GM19455 (cell line): Measurements from ENCODE around the gene MYBPC3.
"Not testable (repeated sequence)": the region's sequence is repeated elsewhere in the genome, so short reads cannot be mapped to it uniquely, and the experiment has no call there.

ENCODE experiments used
- ATAC-seq: cut with Tn5 transposase; IDR thresholded peaks from one replicate; pipeline ENCODE4 v1.9.1; 2021; ENCODE audit not compliant: unreplicated experiment

MYBPC3 gene

GRCh38 chr11:47338396-47339241, 13.9 kb downstream of the MYBPC3 start:
- no peak for ATAC-seq

GRCh38 chr11:47337229-47337924, 15.1 kb downstream of the MYBPC3 start:
- no peak for ATAC-seq

- no peak for ATAC-seq
Measured at GRCh38 chr11:47336595-47336994, 15.9 kb downstream of the MYBPC3 start.

- ATAC-seq = no peak
Measured at GRCh38 chr11:47335733-47336132, 16.8 kb downstream of the MYBPC3 start.

GRCh38 chr11:47334699-47335411, 17.6 kb downstream of the MYBPC3 start:
- ATAC-seq = not testable (repeated sequence)

GRCh38 chr11:47333886-47334443, 18.5 kb downstream of the MYBPC3 start:
- no peak for ATAC-seq

GRCh38 chr11:47333526-47333845, 19.0 kb downstream of the MYBPC3 start:
- no peak for ATAC-seq

- no peak for ATAC-seq
Measured at GRCh38 chr11:47332791-47333525, 19.5 kb downstream of the MYBPC3 start.

GRCh38 chr11:47332303-47332711, 20.2 kb downstream of the MYBPC3 start:
- ATAC-seq = no peak

GRCh38 chr11:47331454-47332302, 20.8 kb downstream of the MYBPC3 start:
- ATAC-seq = no peak

- no peak for ATAC-seq
Measured at GRCh38 chr11:47329987-47330931, 22.2 kb downstream of the MYBPC3 start.

GRCh38 chr11:47329431-47329986, 23.0 kb downstream of the MYBPC3 start:
- ATAC-seq = no peak

- peak; percentile 49 for ATAC-seq
Measured at GRCh38 chr11:47328449-47329390, 23.8 kb downstream of the MYBPC3 start.

- no peak for ATAC-seq
Measured at GRCh38 chr11:47327949-47328348, 24.6 kb downstream of the MYBPC3 start.

GRCh38 chr11:47327025-47327424, 25.5 kb downstream of the MYBPC3 start:
- ATAC-seq = no peak

- no peak for ATAC-seq
Measured at GRCh38 chr11:47326198-47326597, 26.3 kb downstream of the MYBPC3 start.

- no peak for ATAC-seq
Measured at GRCh38 chr11:47325271-47326041, 27.0 kb downstream of the MYBPC3 start.
